Cardiac septum (tissue), 1 donor: ENCODE data around the gene SFXN4. TPM values are rescaled to one million over a fixed set of nuclear protein-coding genes. Genes with fewer than 3 reads are reported as not detected.
"Not testable (repeated sequence)": the region's sequence is repeated elsewhere in the genome, so short reads cannot be mapped to it uniquely, and the experiment has no call there.

Experiments used
- DNase-seq: peaks from one replicate; pipeline ENCODE4 v3.0.0-alpha.2; 2020; ENCODE audit warnings: low spot score
- intact Hi-C: fragments of 100-400 bp; cut with DNase I; formaldehyde crosslinking; loops from one replicate; pipeline ENCODE4 v1.14.0; 2022
- total RNA-seq: library from RNA; stranded (reverse); fragmentation: NEBNext Ultra II Directional; extraction: Animal tissue kit (Norgen Biotek cat#: 25700); gene quantifications from one replicate; pipeline ENCODE4 v1.2.1, GENCODE V29; 2021
- donor health status: DM: no; HTN: no; CAD: no.

Gene SFXN4
- total RNA-seq, 1 donor from 2014 or later, result 44.0 TPM

GRCh38 chr10:119153041-119153440 lies 12.5 kb downstream of the SFXN4 start:
- DNase-seq, result no peak
- intact Hi-C loops, result no loop called here

DNA sequence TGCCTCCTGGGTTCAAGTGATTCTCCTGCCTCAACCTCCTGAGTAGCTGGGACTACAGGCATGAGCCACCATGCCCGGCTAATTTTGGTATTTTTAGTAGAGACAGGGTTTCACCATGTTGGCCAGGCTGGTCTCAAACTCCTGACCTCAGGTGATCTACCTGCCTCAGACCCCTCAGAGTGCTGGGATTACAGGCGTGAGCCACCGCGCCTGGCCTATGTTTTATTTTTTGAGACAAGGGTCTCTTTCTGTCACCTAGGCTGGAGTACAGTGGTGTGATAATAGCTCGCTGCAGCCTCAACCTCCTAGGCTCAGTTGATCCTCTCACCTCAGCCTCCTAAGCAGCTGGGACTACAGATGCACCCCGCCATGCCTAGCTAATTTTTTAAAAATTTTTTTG lies 13.9 kb downstream of the SFXN4 start:
- DNase-seq, intact Hi-C loops: not testable (repeated sequence)

- intact Hi-C loops, result no loop called here
- no peak for DNase-seq
Measured at GRCh38 chr10:119149729-119150128, 15.8 kb downstream of the SFXN4 start.

- intact Hi-C loops, result no loop called here
- DNase-seq, result no peak
Measured at GRCh38 chr10:119149157-119149556, 16.4 kb downstream of the SFXN4 start.

DNA sequence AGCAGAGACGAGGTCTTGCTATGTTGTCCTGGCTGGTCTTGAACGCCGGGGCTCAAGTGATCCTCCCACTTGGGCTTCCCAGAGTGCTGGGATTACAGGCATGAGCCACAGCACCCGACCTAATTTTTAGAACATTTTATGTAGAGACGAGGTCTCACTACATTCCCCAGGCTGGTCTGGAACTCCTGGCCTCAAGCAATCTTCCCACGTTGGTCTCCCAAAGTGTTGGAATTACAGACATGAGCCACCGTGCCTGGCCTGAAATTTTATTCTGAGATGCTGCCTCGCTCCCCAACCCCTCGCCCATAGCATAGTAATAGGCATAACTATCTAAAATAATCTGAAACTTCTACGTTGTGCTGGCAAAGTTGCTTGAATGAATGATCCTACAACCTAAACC lies 21.9 kb downstream of the SFXN4 start:
- intact Hi-C loops, result no loop called here
- DNase-seq, result no peak

GRCh38 chr10:119140603-119141245 lies 24.8 kb downstream of the SFXN4 start:
- DNase-seq, result no peak
- intact Hi-C loops, result no loop called here

GRCh38 chr10:119139464-119140067 lies 25.9 kb downstream of the SFXN4 start:
- intact Hi-C loops, result no loop called here
- no peak for DNase-seq

DNA sequence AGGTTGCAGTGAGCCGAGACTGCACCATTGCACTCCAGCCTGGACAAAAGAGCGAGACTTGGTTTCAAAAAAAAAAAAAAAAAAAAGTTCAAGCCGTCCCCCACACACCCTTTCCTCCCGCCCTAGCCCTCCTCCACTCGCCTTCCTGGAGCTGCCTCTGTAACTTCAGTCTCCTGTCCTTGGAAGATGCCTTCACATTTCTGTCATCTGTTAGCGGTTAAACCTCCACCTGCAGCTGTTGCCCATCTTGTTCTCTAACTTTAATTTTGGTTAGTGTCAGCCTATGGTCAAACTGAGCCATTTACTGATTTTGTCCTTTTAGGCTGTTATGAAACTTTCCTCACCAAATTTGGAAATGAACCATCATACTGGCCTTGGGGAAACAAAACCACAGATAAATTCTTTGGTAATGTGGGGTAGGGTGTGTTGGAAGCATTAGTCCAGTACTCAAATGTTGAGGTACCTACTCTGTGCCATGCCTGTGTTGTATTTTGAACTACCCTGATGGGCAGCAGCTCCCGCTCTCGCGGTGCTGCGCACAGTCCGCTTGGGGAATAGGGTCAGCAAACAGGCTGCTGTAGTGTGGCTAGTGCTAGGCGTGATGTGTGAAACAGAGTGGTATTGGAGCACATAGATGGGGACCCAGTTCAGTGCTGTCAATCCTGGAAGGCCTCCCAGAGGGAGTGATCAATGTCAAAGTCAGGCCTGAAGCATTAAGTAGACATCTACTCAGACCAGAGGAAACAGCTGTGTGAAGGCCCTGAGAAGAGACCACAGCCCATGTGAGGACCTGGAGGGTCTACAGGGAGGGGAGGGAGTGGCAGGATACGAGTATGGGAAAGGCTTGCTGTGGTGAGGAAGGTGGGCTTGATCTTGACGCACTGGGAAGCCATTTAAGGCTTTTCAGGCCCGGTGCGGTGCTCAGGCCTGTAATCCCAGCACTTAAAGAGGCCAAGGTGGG lies 26.9 kb downstream of the SFXN4 start:
- DNase-seq, result no peak
- intact Hi-C loops, result no loop called here

- DNase-seq, intact Hi-C loops: not testable (repeated sequence)
Measured at GRCh38 chr10:119137878-119138277, 27.6 kb downstream of the SFXN4 start.

DNA sequence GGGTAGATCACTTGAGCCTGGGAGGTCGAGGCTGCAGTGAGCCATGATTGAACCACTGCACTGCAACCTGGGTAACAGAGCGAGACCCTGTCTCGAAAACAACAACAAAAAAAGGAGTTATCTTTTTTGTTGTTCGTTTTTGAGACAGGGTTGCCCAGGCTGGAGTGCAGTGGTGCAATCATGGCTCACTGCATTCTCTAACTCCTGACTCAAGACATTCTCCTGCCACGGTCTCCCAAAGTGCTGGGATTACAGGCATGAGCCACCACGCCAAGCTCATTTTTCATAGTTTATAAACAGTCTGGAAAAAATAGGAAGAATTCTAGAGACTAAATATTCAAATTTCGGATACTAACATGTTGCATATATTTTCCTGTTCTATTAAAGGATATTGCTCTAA lies 29.4 kb downstream of the SFXN4 start:
- intact Hi-C loops, result no loop called here
- DNase-seq, result no peak

DNA sequence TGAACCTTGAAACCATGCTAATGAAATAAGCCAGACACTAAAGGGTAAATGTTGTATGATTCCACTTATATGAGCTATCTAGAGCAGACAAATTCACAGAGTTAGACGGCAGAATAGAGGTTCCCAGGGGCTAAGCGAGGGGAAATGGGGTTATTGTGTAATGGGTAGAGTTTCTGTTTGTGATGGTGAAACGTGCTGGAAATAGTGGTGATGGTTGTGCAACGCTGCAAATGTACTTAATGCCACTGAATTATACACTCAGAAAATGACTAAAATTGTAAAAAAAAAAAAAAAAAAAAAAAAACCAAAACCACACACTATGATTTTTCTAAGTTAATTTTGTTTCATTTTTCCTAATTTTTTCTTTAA lies 30.0 kb downstream of the SFXN4 start:
- intact Hi-C loops, result no loop called here
- DNase-seq, result no peak

- intact Hi-C loops, result no loop called here
- no peak for DNase-seq
Measured at GRCh38 chr10:119133949-119134348, 31.6 kb downstream of the SFXN4 start.

DNA sequence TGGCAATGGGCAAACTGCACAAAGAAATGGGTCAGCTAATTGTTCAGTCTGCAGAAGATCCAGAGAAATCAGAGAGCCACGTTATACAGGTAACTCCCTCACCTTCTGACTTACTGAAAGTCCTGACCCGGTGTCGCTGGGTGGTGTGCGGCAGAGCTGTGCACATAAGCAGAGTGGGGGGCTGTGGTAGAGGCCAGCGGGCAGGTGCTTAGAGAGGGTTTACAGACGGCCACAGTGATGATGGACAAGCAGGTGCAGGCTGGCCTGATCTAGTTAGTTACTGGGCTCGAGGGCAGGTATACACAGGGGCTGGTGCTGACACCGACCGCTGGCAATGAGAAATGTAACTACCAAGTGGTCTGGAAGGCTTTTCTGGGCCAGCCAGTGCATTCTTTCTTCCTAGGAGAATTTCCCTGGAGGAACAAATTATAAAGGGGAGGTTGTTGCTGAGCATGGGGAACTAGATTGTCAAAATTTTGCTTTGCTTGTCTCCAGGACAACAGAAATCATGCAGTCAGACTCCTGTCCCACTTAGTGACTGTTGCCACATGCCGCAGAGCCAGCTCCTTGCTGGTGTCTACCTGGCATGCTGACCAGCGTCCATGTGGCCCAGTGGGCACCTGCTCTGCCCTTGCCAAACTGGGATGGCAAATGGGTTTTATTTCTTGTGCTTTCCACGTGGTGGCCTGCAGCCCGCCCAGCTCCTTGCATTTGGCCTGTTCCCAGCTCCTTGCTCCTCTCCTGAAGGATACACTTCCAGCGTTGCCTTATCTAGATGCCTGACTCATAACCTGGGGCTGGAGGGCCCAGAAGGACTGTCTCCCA lies 32.8 kb downstream of the SFXN4 start:
- DNase-seq, result no peak
- intact Hi-C loops, result no loop called here

GRCh38 chr10:119131512-119132240 lies 33.8 kb downstream of the SFXN4 start:
- no peak for DNase-seq
- intact Hi-C loops, result no loop called here

- no peak for DNase-seq
- intact Hi-C loops, result no loop called here
Measured at GRCh38 chr10:119129721-119130120, 35.8 kb downstream of the SFXN4 start.

DNA sequence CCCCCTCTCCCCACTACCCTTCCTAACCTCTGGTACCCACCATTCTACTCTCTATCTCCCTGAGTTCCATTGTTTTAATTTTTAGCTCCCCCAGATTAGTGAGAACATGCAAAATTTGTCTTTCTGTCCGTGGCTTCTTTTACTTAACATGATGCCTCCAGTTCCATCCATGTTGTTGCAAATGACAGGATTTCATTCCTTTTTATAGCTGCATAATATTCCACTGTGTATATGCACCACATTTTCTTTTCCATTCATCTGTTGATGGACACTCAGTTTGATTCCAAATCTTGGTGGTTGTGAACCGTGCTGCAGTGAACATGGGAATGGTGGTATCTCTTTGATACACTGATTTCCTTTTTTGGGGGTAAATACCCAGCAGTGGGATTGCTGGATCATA lies 39.6 kb downstream of the SFXN4 start:
- intact Hi-C loops, result no loop called here
- no peak for DNase-seq

DNA sequence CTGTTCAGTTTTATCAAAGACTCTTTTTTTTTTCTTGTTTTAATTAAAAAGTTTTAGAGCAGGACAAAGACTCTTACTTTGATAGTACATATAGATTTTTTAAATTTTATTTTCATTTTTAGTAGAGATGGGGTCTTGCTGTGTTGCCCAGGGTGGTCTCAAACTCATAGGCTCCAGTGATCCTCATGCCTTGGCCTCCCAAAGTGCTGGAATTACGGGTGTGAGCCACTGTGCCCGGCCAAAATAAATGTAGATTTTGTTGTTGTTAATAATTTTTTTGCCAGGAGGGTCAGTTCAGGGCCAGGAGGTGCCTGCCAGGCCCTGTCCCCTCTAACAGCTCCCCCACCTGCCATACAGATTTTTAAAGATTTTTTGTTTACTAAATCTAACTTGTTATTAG lies 44.6 kb downstream of the SFXN4 start:
- intact Hi-C loops, result no loop called here
- no peak for DNase-seq

DNA sequence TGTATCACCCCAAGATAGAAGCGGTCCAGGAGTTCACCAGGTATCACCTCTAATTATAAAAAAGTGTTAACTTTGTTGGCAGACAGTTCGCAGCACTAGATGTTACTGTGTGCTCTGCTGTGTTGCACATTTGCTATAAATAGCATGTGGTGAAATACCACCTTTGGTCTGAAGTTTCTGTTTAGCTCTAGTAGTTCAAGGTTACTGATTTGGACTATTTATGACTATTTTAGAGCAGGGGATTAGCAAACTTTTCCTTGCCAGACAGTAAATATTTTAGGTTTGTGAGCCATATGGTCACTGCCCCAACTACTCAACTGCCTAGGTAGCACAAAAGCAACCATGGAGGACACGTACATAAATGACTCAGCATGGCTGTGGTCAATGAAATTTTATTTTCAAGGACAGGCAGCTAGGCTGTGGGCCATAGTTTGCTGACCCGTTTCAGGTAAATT lies 45.1 kb downstream of the SFXN4 start:
- intact Hi-C loops, result no loop called here
- DNase-seq, result no peak

- intact Hi-C loops, result no loop called here
- no peak for DNase-seq
Measured at GRCh38 chr10:119119400-119119799, 46.1 kb downstream of the SFXN4 start.
